Tibial nerve (tissue), 4 donors: ENCODE data around the gene WDTC1. TPM values are rescaled to one million over a fixed set of nuclear protein-coding genes. Genes with fewer than 3 reads are reported as not detected.
"Not testable (repeated sequence)": the region's sequence is repeated elsewhere in the genome, so short reads cannot be mapped to it uniquely, and the experiment has no call there.

Experiments
- DNase-seq, 2 donors: peaks; one replicate each; pipeline ENCODE4 v3.0.0-alpha.2; 2019; ENCODE audit warnings: low spot score in 2 of 2
- H3K27ac ChIP-seq, 4 donors: fragments of 200-600 bp; sonication (generic) in 3 of 4; one replicate each; pipeline ENCODE4 v1.5.1; 2017 to 2019; ENCODE audit warnings: mild to moderate bottlenecking in 1 of 4
- H3K27me3 ChIP-seq, 2 donors: fragments of 200-600 bp; sonication (generic) in 1 of 2; one replicate each; pipeline versions ENCODE4 v1.5.1 to v1.6.0; 2017 to 2019
- H3K36me3 ChIP-seq, 3 donors: fragments of 200-600 bp; sonication (generic); one replicate each; pipeline ENCODE4 v1.5.1; 2018 to 2019
- H3K4me1 ChIP-seq, 4 donors: fragments of 200-600 bp; sonication (generic) in 3 of 4; one replicate each; pipeline ENCODE4 v1.5.1; 2017 to 2019
- H3K4me3 ChIP-seq, 4 donors: fragments of 200-600 bp; sonication (generic) in 3 of 4; one replicate each; pipeline ENCODE4 v1.5.1; 2017 to 2019; ENCODE audit warnings: mild to moderate bottlenecking in 1 of 4, moderate library complexity in 1 of 4
- H3K9me3 ChIP-seq, 4 donors: fragments of 200-600 bp; sonication (generic) in 3 of 4; one replicate each; pipeline ENCODE4 v1.5.1; 2017 to 2019
- CTCF ChIP-seq, 5 experiments: fragments of 200-600 bp in 3 of 5; fragments of 450-650 bp in 2 of 5; sonication (generic) in 3 of 5; IDR thresholded peaks; one replicate each; pipeline ENCODE4 v1.5.1; 2016 to 2019; ENCODE audit warnings: antibody characterized with exemption in 5 of 5, mild to moderate bottlenecking in 3 of 5, moderate library complexity in 2 of 5
- EP300 ChIP-seq, 2 donors: sonication (generic); formaldehyde crosslinking; IDR thresholded peaks; one replicate each; pipeline ENCODE4 v1.6.1; 2017; ENCODE audit warnings: antibody characterized with exemption in 2 of 2, mild to moderate bottlenecking in 1 of 2
- POLR2A ChIP-seq, 2 donors: fragments of 450-650 bp; IDR thresholded peaks; one replicate each; pipeline ENCODE4 v1.6.1; 2017; ENCODE audit warnings: antibody characterized with exemption in 2 of 2, mild to moderate bottlenecking in 2 of 2, moderate library complexity in 2 of 2
- WGBS, 2 donors: methylation state at CpG; one replicate each; pipeline ENCODE4 v1.1.5; 2018; 5-methylcytosine and 5-hydroxymethylcytosine counted together
- total RNA-seq, 4 donors: library from RNA; depleted of rRNA; stranded (reverse); fragments of >200 nt; gene quantifications; one replicate each; pipeline ENCODE4 v1.1.0, GENCODE V29; 2016

Gene WDTC1
- total RNA-seq, 4 donors from 2014 or later, result 33.0 to 51.0 (median 38.4) TPM

GRCh38 chr1:27235827-27236226 lies 1.4 kb downstream of the WDTC1 start:
- DNase-seq, result no peak
- peaks cover 0 to 37% (median 14%) of the 10 kb centered on the region in 4 donors for H3K4me1 ChIP-seq
- WGBS, 2 donors, result 29 to 35% methylated on average over 7 of the region's 7 CpGs
- peak overlapping the region in 3 of 4 donors; percentile 76 to 94 (median 93) for H3K27ac ChIP-seq
- H3K36me3 ChIP-seq, result no peaks in the 10 kb centered on the region
- TF ChIP-seq CTCF (IDR thresholded peaks at IDR 0.05) (no peak), EP300 (IDR thresholded peaks at IDR 0.05) (no peak), POLR2A (IDR thresholded peaks at IDR 0.05) (no peak)
- no peaks in the 10 kb centered on the region for H3K9me3 ChIP-seq
- peak overlapping the region; percentile 70 to 84 (median 72) for H3K4me3 ChIP-seq
- no peaks in the 10 kb centered on the region for H3K27me3 ChIP-seq

- Histone ChIP-seq H3K27me3 (no peaks in the 10 kb centered on the region), H3K4me3 (no peak overlapping the region), H3K4me1 (peaks cover 0 to 41% (median 17%) of the 10 kb centered on the region in 4 donors), H3K27ac (no peak overlapping the region), H3K36me3 (no peaks in the 10 kb centered on the region), H3K9me3 (no peaks in the 10 kb centered on the region)
- TF ChIP-seq CTCF (IDR thresholded peaks at IDR 0.05), result no peak
- no peak for TF ChIP-seq EP300 (IDR thresholded peaks at IDR 0.05)
- TF ChIP-seq POLR2A (IDR thresholded peaks at IDR 0.05), result no peak
- WGBS, 2 donors, result 67 to 77% methylated on average over 4 of the region's 4 CpGs
- DNase-seq, result no peak
Observed at GRCh38 chr1:27237112-27237511, 2.7 kb downstream of the WDTC1 start.

GRCh38 chr1:27238032-27238431 lies 3.6 kb downstream of the WDTC1 start:
- Histone ChIP-seq H3K4me1 (peaks cover 0 to 41% (median 17%) of the 10 kb centered on the region in 4 donors), H3K36me3 (no peaks in the 10 kb centered on the region), H3K27ac (no peak overlapping the region), H3K4me3 (no peak overlapping the region), H3K27me3 (no peaks in the 10 kb centered on the region), H3K9me3 (no peaks in the 10 kb centered on the region)
- DNase-seq, result no peak
- TF ChIP-seq CTCF (IDR thresholded peaks at IDR 0.05) (no peak), EP300 (IDR thresholded peaks at IDR 0.05) (no peak), POLR2A (IDR thresholded peaks at IDR 0.05) (no peak)

GRCh38 chr1:27241677-27242076 lies 7.2 kb downstream of the WDTC1 start:
- H3K4me3 ChIP-seq, result no peak overlapping the region
- H3K27me3 ChIP-seq, result no peaks in the 10 kb centered on the region
- 92 to 96% methylated on average over 4 of the region's 4 CpGs for WGBS, 2 donors
- no peaks in the 10 kb centered on the region for H3K36me3 ChIP-seq
- peaks cover 0 to 21% (median 4%) of the 10 kb centered on the region in 4 donors for H3K4me1 ChIP-seq
- TF ChIP-seq EP300 (IDR thresholded peaks at IDR 0.05), result no peak
- no peak for TF ChIP-seq CTCF (IDR thresholded peaks at IDR 0.05)
- no peak for TF ChIP-seq POLR2A (IDR thresholded peaks at IDR 0.05)
- no peak overlapping the region for H3K27ac ChIP-seq
- DNase-seq, result no peak
- H3K9me3 ChIP-seq, result no peaks in the 10 kb centered on the region

GRCh38 chr1:27243665-27244064 lies 9.2 kb downstream of the WDTC1 start:
- H3K4me1 ChIP-seq, H3K4me3 ChIP-seq, H3K36me3 ChIP-seq, H3K9me3 ChIP-seq, H3K27me3 ChIP-seq, H3K27ac ChIP-seq, DNase-seq: not testable (repeated sequence)
- 89 to 93% methylated on average over 5 of the region's 5 CpGs for WGBS, 2 donors

- no peak for DNase-seq
- H3K9me3 ChIP-seq, result no peaks in the 10 kb centered on the region
- no peaks in the 10 kb centered on the region for H3K27me3 ChIP-seq
- H3K4me3 ChIP-seq, result no peak overlapping the region
- no peak overlapping the region for H3K27ac ChIP-seq
- peaks cover 0 to 7% (median 0%) of the 10 kb centered on the region in 3 donors for H3K36me3 ChIP-seq
- 85 to 97% methylated on average over 1 of the region's 1 CpG for WGBS, 2 donors
- TF ChIP-seq POLR2A (IDR thresholded peaks at IDR 0.05), result no peak
- no peak for TF ChIP-seq CTCF (IDR thresholded peaks at IDR 0.05)
- no peak for TF ChIP-seq EP300 (IDR thresholded peaks at IDR 0.05)
- peaks cover 0 to 10% (median under 1%) of the 10 kb centered on the region in 4 donors for H3K4me1 ChIP-seq
Observed at GRCh38 chr1:27246194-27246593, 11.8 kb downstream of the WDTC1 start.
